BLaER1 (cell line): Measurements from ENCODE around the gene ATN1.
"Not testable (repeated sequence)": the region's sequence is repeated elsewhere in the genome, so short reads cannot be mapped to it uniquely, and the experiment has no call there.

Experiments
- H3K27ac ChIP-seq: shearing (Covaris generic); formaldehyde crosslinking; 2 replicates; pipeline ENCODE4 v1.8.1; 2022
- H3K27me3 ChIP-seq: shearing (Covaris generic); formaldehyde crosslinking; 2 replicates; pipeline ENCODE4 v1.8.1; 2022
- H3K36me3 ChIP-seq: shearing (Covaris generic); formaldehyde crosslinking; 2 replicates; pipeline ENCODE4 v1.8.1; 2022
- H3K4me1 ChIP-seq: shearing (Covaris generic); formaldehyde crosslinking; 2 replicates; pipeline ENCODE4 v1.8.1; 2022
- H3K4me2 ChIP-seq: shearing (Covaris generic); formaldehyde crosslinking; 2 replicates; pipeline ENCODE4 v1.8.1; 2022
- H3K4me3 ChIP-seq: shearing (Covaris generic); formaldehyde crosslinking; 2 replicates; pipeline ENCODE4 v1.8.1; 2022
- H3K9ac ChIP-seq: shearing (Covaris generic); formaldehyde crosslinking; 2 replicates; pipeline ENCODE4 v1.8.1; 2022
- H3K9me3 ChIP-seq: shearing (Covaris generic); formaldehyde crosslinking; 2 replicates; pipeline ENCODE4 v1.8.1; 2022
- H4K20me1 ChIP-seq: shearing (Covaris generic); formaldehyde crosslinking; 2 replicates; pipeline ENCODE4 v1.8.1; 2022
- Cebpa-rat ChIP-seq: shearing (Covaris generic); IDR thresholded peaks from 2 replicates; pipeline ENCODE4 v1.8.1; 2022

Gene ATN1, protein sequence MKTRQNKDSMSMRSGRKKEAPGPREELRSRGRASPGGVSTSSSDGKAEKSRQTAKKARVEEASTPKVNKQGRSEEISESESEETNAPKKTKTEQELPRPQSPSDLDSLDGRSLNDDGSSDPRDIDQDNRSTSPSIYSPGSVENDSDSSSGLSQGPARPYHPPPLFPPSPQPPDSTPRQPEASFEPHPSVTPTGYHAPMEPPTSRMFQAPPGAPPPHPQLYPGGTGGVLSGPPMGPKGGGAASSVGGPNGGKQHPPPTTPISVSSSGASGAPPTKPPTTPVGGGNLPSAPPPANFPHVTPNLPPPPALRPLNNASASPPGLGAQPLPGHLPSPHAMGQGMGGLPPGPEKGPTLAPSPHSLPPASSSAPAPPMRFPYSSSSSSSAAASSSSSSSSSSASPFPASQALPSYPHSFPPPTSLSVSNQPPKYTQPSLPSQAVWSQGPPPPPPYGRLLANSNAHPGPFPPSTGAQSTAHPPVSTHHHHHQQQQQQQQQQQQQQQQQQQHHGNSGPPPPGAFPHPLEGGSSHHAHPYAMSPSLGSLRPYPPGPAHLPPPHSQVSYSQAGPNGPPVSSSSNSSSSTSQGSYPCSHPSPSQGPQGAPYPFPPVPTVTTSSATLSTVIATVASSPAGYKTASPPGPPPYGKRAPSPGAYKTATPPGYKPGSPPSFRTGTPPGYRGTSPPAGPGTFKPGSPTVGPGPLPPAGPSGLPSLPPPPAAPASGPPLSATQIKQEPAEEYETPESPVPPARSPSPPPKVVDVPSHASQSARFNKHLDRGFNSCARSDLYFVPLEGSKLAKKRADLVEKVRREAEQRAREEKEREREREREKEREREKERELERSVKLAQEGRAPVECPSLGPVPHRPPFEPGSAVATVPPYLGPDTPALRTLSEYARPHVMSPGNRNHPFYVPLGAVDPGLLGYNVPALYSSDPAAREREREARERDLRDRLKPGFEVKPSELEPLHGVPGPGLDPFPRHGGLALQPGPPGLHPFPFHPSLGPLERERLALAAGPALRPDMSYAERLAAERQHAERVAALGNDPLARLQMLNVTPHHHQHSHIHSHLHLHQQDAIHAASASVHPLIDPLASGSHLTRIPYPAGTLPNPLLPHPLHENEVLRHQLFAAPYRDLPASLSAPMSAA (N-terminal part only)

DNA sequence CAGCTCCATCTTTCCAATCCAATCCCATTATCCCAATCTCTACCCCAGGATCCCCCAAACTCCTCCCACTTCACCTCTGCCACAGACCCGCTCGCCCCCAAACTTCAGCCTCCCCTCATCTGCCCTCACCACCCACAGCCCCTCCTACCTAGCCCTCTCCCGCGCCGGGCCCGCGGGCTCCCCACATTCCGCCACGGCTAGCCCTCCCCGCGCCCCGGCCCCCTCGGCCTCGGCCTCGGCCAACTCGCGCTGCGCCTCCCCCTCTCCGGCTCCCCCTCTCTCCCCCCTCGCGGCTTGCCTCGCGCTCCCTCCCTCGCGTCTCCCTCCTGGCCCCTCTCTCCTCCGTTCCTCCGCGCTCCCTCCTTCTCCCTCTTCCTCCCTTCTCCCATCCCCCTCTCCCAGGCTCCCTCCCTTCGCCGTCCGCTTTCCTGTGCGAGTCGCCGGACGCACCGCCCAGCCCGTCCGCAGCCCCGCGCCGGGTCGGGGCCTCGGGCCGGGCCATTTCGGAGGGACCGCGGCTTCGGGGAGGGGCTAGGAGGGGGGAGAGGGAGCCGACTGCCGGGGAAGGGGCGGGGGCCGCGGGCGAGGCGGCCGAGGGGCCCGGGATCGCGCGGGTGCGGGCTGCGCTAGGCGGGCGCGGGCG lies at the start of gene ATN1:
ATN1 (plus strand) TSS at position 581 of the 643 bp plus-strand sequence. CDS start 6,043 bp downstream, outside the sequence.
- no peak for TF ChIP-seq Cebpa-rat
- Histone ChIP-seq H3K9me3 (no peaks in the 10 kb centered on the region), H3K9ac (peak within 1 kb of the TSS; percentile 89), H3K27ac (peak within 1 kb of the TSS; percentile 93), H3K27me3 (no peaks in the 10 kb centered on the region), H3K4me3 (peak within 1 kb of the TSS; percentile 78), H3K4me1 (peaks cover 88% of the 10 kb centered on the region), H4K20me1 (peaks cover 35% of the 10 kb centered on the region), H3K4me2 (peak within 1 kb of the TSS; percentile 98), H3K36me3 (peaks cover 5% of the 10 kb centered on the region; the same call in 1 of the 2 replicates)

DNA sequence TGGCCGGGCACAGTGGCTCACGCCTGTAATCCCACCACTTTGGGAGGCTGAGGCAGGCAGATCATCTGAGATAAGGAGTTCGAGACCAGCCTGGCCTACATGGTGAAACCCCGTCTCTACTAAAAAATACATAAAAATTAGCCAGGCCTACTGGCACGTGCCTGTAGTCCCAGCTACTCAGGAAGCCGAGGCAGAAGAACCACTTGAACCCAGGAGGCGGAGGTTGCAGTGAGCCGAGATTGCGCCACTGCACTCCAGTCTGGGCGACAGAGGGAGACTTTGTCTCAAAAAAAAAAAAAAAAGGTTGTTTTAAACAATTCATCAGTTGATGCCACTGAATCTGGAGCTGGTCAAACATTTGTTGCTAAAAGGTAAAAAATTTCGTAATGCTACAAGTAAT lies 47.9 kb upstream of the ATN1 start:
- H3K4me1 ChIP-seq, H3K27ac ChIP-seq, H3K27me3 ChIP-seq, H3K9ac ChIP-seq, H3K9me3 ChIP-seq, H4K20me1 ChIP-seq, H3K4me2 ChIP-seq, H3K4me3 ChIP-seq: not testable (repeated sequence)
- H3K36me3 ChIP-seq, result peaks cover 31% of the 10 kb centered on the region

DNA sequence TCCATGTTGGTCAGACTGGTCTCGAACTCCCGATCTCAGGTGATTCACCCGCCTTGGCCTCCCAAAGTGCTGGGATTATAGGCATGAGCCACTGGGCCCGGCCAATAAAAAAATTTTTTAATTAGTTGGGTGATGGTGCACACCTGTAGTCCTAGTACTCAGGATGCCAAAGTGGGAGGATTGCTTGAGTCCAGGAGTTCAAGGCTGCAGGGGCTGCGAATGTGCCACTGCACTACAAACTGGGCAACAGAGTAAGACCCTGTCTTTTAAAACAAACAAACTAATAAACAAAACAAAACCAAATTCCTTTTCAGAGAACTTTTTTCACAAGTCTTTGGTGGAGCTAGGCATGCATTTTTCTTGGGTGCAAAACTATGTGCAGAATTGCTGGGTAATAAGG lies 44.5 kb upstream of the ATN1 start:
- Histone ChIP-seq H4K20me1 (no peaks in the 10 kb centered on the region), H3K9ac (no peak overlapping the region), H3K4me2 (no peak overlapping the region), H3K9me3 (no peaks in the 10 kb centered on the region), H3K4me3 (no peak overlapping the region), H3K4me1 (no peaks in the 10 kb centered on the region), H3K27me3 (no peaks in the 10 kb centered on the region), H3K36me3 (peaks cover 32% of the 10 kb centered on the region), H3K27ac (no peak overlapping the region)
- TF ChIP-seq Cebpa-rat, result no peak

DNA sequence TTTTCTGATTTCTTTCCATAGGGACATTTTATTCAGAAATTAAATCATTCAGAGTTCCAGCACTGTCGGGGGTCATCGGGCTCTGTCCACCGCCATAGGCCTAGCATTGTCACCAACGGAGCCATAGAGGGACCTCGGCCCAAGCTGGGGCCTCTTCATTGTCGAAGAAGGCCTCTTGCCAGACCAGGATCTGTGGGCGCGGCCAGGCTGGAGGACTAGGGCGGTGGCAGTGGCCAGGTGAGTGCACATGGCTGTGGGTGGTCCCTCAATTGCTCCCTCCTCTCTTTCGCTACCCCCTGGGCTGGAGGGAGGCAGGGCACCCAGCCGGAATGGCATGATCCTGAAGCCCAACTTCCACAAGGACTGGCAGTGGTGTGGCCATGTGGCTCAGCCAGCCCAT lies 44.1 kb upstream of the ATN1 start:
- H3K9me3 ChIP-seq, result no peaks in the 10 kb centered on the region
- H3K36me3 ChIP-seq, result peaks cover 33% of the 10 kb centered on the region
- no peak overlapping the region for H3K9ac ChIP-seq
- no peaks in the 10 kb centered on the region for H4K20me1 ChIP-seq
- TF ChIP-seq Cebpa-rat, result no peak
- no peaks in the 10 kb centered on the region for H3K27me3 ChIP-seq
- no peak overlapping the region for H3K4me3 ChIP-seq
- no peaks in the 10 kb centered on the region for H3K4me1 ChIP-seq
- H3K27ac ChIP-seq, result no peak overlapping the region
- no peak overlapping the region for H3K4me2 ChIP-seq

DNA sequence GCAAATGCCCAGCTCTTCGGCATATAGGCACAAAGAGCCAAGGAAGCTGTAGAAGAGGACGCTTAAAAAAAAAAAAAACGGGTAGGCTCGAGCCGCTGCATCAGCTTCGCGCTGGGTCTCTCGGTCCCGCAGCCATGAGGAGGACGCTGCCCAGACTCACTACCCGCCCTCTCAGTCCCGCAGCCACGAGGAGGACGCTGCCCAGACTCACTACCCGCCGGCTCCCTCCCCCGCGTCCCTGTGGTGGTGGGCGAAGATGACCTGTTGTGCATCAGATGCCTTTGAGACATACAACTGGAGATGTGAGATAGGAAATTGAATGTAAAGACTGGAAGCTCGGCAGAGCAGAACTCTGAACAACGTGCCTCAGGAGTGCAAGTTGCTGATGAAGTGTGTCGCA lies 43.2 kb upstream of the ATN1 start:
- no peaks in the 10 kb centered on the region for H3K9me3 ChIP-seq
- no peak for TF ChIP-seq Cebpa-rat
- H3K4me3 ChIP-seq, result no peak overlapping the region
- H3K4me1 ChIP-seq, result no peaks in the 10 kb centered on the region
- no peak overlapping the region for H3K4me2 ChIP-seq
- H3K27me3 ChIP-seq, result no peaks in the 10 kb centered on the region
- no peaks in the 10 kb centered on the region for H4K20me1 ChIP-seq
- peaks cover 29% of the 10 kb centered on the region for H3K36me3 ChIP-seq
- H3K27ac ChIP-seq, result no peak overlapping the region
- H3K9ac ChIP-seq, result no peak overlapping the region

DNA sequence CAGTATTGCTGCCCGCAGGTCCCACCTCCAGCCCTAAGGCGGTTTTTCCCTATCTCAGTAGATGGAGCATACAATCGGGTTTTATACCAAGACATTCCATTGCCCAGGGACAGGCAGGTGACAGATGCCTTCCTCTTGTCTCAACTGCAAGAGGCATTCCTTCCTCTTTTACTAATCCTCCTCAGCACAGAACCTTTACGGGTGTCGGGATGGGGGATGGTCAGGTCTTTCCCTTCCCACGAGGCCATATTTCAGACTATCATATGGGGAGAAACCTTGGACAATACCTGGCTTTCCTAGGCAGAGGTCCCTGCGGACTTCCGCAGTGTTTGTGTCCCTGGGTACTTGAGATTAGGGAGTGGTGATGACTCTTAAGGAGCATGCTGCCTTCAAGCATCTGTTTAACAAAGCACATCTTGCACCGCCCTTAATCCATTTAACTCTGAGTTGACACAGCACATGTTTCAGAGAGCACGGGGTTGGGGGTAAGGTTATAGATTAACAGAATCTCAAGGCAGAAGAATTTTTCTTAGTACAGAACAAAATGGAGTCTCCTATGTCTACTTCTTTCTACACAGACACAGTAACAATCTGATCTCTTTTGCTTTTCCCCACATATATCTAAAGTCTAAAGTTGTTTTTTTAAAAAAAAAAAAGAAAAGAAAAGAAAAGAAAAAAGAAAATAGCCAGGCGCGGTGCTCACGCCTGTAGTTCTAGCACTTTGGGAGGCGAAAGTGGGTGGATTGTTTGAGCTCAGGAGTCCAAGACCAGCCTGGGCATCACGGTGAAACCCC lies 41.4 kb upstream of the ATN1 start:
- H4K20me1 ChIP-seq, H3K27ac ChIP-seq, H3K4me3 ChIP-seq, H3K9ac ChIP-seq, H3K4me2 ChIP-seq, H3K27me3 ChIP-seq, H3K9me3 ChIP-seq: not testable (repeated sequence)
- peaks cover 11% of the 10 kb centered on the region for H3K4me1 ChIP-seq
- peaks cover 27% of the 10 kb centered on the region for H3K36me3 ChIP-seq

DNA sequence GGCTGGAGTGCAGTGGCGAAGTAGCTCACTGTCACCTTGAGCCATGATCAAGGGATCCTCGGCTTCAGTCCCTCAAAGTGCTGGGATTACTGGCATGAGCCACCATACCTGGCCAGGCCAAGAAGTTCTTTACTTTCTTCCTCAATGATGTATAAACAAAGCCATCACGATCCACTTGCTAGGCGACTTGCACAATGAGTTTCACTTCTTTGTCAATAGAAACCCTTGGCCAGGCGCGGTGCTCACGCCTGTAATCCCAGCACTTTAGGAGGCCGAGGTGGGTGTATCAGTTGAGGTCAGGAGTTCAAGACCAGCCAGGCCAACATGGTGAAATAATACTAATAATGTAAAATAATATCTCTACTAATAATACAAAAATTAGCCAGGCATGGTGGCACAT lies 40.3 kb upstream of the ATN1 start:
- no peaks in the 10 kb centered on the region for H3K9me3 ChIP-seq
- peaks cover 20% of the 10 kb centered on the region for H3K4me1 ChIP-seq
- no peak overlapping the region for H3K4me3 ChIP-seq
- H3K9ac ChIP-seq, result no peak overlapping the region
- no peak overlapping the region for H3K4me2 ChIP-seq
- no peak for TF ChIP-seq Cebpa-rat
- no peaks in the 10 kb centered on the region for H4K20me1 ChIP-seq
- no peaks in the 10 kb centered on the region for H3K27me3 ChIP-seq
- H3K27ac ChIP-seq, result no peak overlapping the region
- peaks cover 27% of the 10 kb centered on the region for H3K36me3 ChIP-seq

DNA sequence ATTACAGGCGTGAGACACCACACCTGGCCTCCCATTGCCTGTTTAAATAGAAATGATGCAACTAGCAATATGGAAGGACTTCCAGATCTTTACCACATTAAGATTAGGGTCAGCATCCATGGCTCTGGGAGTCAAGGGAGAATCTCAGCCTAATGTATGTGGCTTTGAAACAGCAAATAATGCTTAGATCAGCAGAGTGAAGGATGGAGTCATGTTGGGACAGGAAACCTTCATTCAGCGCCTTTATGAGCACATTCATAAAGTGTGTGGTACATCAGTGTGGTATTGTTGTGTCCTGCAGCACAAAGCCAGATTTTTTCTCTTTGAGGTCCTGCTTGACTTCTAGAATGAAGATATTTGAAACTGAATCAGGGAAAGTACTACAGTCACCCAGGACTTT lies 39.4 kb upstream of the ATN1 start:
- no peak overlapping the region for H3K4me3 ChIP-seq
- no peaks in the 10 kb centered on the region for H3K9me3 ChIP-seq
- peaks cover 20% of the 10 kb centered on the region for H3K4me1 ChIP-seq
- no peaks in the 10 kb centered on the region for H4K20me1 ChIP-seq
- no peak overlapping the region for H3K4me2 ChIP-seq
- H3K36me3 ChIP-seq, result peaks cover 27% of the 10 kb centered on the region
- no peak overlapping the region for H3K27ac ChIP-seq
- no peak overlapping the region for H3K9ac ChIP-seq
- no peak for TF ChIP-seq Cebpa-rat
- H3K27me3 ChIP-seq, result no peaks in the 10 kb centered on the region

DNA sequence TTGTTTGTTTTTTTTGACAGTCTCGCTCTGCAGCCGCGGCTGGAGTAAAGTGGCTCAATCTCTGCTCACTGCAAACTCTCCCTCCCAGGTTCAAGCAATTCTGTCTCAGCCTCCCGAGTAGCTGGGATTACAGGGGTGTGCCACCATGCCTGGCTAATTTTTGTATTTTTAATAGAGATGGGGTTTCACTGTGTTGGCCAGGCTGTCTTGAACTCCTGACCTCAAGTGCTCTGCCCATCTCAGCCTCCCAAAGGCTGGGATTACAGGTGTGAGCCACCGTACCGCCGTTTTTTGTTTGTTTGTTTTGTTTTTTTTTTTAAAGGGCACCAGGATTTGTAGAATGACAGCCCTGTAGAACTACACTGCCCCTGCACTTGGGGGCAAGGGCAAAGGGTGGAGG lies 39.0 kb upstream of the ATN1 start:
- H3K9ac ChIP-seq, H3K4me3 ChIP-seq, H3K4me2 ChIP-seq, H4K20me1 ChIP-seq, H3K27ac ChIP-seq, H3K9me3 ChIP-seq, H3K27me3 ChIP-seq: not testable (repeated sequence)
- peaks cover 24% of the 10 kb centered on the region for H3K36me3 ChIP-seq
- peaks cover 20% of the 10 kb centered on the region for H3K4me1 ChIP-seq

DNA sequence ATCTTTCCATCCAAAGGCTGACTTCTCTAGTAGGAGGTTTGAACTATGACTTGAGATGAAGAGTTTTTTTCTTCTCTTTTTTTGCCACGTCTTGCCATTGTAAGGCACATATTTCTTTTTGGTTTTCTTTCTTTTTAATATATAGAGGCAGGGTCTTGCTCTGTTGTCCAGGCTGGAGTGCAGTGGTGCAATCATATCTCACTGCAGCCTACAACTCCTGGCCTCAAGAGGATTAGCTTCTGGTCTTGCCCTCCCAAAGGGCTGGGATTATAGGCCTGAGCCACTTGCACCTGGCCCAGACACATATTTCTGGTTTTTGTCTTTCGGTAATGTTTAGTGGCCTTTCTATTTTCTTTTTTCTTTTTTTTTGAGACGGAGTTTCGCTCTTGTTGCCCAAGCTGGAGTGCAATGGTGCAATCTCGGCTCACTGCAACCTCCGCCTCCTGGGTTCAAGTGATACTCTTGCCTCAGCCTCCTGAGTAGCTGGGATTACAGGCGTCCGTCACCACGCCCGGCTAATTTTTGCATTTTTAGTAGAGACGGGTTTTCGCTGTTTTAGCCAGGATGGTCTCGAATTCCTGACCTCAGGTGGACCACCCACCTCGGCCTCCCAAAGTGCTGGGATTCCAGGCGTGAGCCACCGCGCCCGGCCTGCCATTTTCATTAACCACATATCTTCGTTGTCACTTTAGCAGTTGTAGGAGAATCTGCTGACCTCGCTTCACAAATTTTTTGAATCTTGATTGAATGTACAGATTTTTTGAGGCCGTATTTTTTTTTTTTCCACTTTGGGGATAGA lies 37.8 kb upstream of the ATN1 start:
- not testable (repeated sequence) for H3K27me3 ChIP-seq, H3K9ac ChIP-seq, H4K20me1 ChIP-seq, H3K9me3 ChIP-seq
- H3K4me2 ChIP-seq, result peak overlapping the region; percentile 95
- H3K4me1 ChIP-seq, result peaks cover 20% of the 10 kb centered on the region
- peak overlapping the region; percentile 68; the same call in 1 of the 2 replicates for H3K4me3 ChIP-seq
- peaks cover 12% of the 10 kb centered on the region for H3K36me3 ChIP-seq
- H3K27ac ChIP-seq, result peak overlapping the region; percentile 82
